ENCODE results near the gene IGSF21. TPM values are rescaled to one million over a fixed set of nuclear protein-coding genes. Genes with fewer than 3 reads are reported as not detected.

Gene IGSF21
- total and polyA plus RNA-seq, 10 of the 15 experiments (the other 5 are each of a cell fraction or from before 2014, with no cell fraction given), result 0.03 to 0.49 TPM; not detected in 8

- TF ChIP-seq RCOR1 (conservative IDR thresholded peaks at IDR 0.05; ENCODE audit: low read depth, low read length), result no peak
- TF ChIP-seq JUND (IDR thresholded peaks at IDR 0.05; ENCODE audit: low read depth, low read length), result no peak
- TF ChIP-seq CUX1 (IDR thresholded peaks at IDR 0.05; ENCODE audit: insufficient replicate concordance, low read depth, low read length), result no peak
- TF ChIP-seq MEF2B (IDR thresholded peaks at IDR 0.05; ENCODE audit: partially characterized antibody, poor library complexity, severe bottlenecking), result no peak
- TF ChIP-seq USF2 (IDR thresholded peaks at IDR 0.05; ENCODE audit: borderline replicate concordance, low read depth, low read length), result no peak
Observed at GRCh38 chr1:18121072-18121820, 13.6 kb downstream of the IGSF21 start (continued).

Data from GM12878 (cell line).